ENCODE results near the gene MCTP2. TPM values are rescaled to one million over a fixed set of nuclear protein-coding genes. Genes with fewer than 3 reads are reported as not detected.

MCTP2 gene
- total and polyA plus RNA-seq, 2 of the 8 experiments (the other 6 are each of a cell fraction or from before 2014, with no cell fraction given): 3.4 to 4.5 TPM

GRCh38 chr15:94351031-94351535 lies 119.7 kb downstream of the MCTP2 start (continued):
- no peak for TF ChIP-seq RXRA (IDR thresholded peaks at IDR 0.05; ENCODE audit: insufficient read depth, low read depth, low read length)
- TF ChIP-seq SIRT6 (IDR thresholded peaks at IDR 0.05; ENCODE audit: low read length): no peak
- TF ChIP-seq GABPA (IDR thresholded peaks at IDR 0.05; ENCODE audit: borderline replicate concordance, insufficient read depth, low read length): no peak
